Thyroid gland (tissue), 4 donors: ENCODE data around the gene LPCAT1.

Experiments used
- POLR2A ChIP-seq, 2 donors: fragments of 450-650 bp; IDR thresholded peaks; one replicate each; pipeline ENCODE4 v1.6.1; 2017; ENCODE audit warnings: antibody characterized with exemption in 2 of 2, mild to moderate bottlenecking in 2 of 2, moderate library complexity in 1 of 2
- TF ChIP-seq, protein P1 (sequence below), 6 experiments: fragments of 200-600 bp in 3 of 6; fragments of 450-650 bp in 3 of 6; sonication (generic) in 3 of 6; IDR thresholded peaks; one replicate each; pipeline ENCODE4 v1.5.1; 2016 to 2019; ENCODE audit warnings: antibody characterized with exemption in 6 of 6, mild to moderate bottlenecking in 2 of 6, inconsistent platforms in 1 of 6, moderate library complexity in 1 of 6

DNA sequence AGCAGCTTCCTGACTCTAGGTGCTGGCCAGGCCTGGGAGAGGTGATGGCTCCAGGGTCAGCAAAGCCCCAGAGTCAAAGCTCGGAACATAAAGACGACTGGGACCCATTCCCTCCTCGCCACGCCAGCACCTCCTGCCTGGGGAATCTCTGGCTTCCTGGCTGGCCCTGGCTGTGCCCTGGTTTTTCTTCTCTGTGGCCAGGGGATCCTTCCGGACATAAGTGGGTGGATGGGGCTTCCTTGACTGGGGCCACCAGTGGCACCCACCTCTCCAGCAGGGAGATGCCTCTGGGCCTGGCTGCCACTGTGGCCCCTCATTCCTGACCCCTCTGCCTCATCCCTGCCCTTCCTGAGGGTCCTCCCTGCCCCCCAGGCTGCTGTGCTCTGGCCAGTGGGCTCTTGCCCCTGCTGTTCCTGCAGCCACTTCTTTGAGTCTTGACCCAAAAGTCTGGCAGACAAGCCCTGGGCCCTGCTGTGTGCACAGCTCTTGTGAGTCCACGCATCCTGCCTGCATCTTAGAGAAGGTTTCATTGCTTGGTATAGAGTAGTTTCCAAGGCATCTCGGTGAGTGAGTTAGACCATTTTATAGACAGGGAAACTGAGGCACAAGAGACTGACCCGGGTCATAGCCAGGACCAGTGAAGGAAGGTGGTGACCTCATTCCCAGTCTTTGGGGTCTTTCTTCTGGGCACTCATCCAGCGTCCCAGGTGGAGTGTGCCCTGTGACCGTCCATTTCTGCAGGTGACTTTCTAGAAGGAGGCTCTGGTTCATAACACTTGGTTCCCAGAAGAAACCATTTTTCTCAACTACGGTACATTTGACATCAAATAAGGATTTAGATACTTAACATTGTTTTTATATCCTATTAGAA is 17.3 kb upstream of the LPCAT1 start:
- TF ChIP-seq, protein P1, sequence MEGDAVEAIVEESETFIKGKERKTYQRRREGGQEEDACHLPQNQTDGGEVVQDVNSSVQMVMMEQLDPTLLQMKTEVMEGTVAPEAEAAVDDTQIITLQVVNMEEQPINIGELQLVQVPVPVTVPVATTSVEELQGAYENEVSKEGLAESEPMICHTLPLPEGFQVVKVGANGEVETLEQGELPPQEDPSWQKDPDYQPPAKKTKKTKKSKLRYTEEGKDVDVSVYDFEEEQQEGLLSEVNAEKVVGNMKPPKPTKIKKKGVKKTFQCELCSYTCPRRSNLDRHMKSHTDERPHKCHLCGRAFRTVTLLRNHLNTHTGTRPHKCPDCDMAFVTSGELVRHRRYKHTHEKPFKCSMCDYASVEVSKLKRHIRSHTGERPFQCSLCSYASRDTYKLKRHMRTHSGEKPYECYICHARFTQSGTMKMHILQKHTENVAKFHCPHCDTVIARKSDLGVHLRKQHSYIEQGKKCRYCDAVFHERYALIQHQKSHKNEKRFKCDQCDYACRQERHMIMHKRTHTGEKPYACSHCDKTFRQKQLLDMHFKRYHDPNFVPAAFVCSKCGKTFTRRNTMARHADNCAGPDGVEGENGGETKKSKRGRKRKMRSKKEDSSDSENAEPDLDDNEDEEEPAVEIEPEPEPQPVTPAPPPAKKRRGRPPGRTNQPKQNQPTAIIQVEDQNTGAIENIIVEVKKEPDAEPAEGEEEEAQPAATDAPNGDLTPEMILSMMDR (IDR thresholded peaks at IDR 0.05), result no peak
- TF ChIP-seq POLR2A (IDR thresholded peaks at IDR 0.05), result no peak
